Ovary (tissue), 9 donors: Measurements from ENCODE around the gene LTB4R2. TPM values are rescaled to one million over a fixed set of nuclear protein-coding genes. Genes with fewer than 3 reads are reported as not detected.
"Not testable (repeated sequence)": the region's sequence is repeated elsewhere in the genome, so short reads cannot be mapped to it uniquely, and the experiment has no call there.

Source experiments
- DNase-seq, 5 donors: peaks; one replicate each; pipeline ENCODE4 v3.0.0-alpha.2; 2019 to 2020
- H3K27ac ChIP-seq, 2 donors: fragments of 200-600 bp; one replicate each; pipeline versions ENCODE4 v1.5.1 to v1.8.0; 2019 to 2022
- H3K27me3 ChIP-seq: fragments of 200-600 bp; one replicate; pipeline ENCODE4 v1.8.0; 2022
- H3K36me3 ChIP-seq: fragments of 200-600 bp; sonication (generic); one replicate; pipeline ENCODE4 v1.5.1; 2019
- H3K4me1 ChIP-seq: one replicate; pipeline ENCODE4 v1.8.1; 2013; ENCODE audit warnings: mild to moderate bottlenecking, moderate library complexity; ENCODE audit not compliant: insufficient read depth
- H3K4me3 ChIP-seq: fragments of 200-600 bp; sonication (generic); one replicate; pipeline ENCODE4 v1.5.1; 2017
- H3K9me3 ChIP-seq, 2 donors: fragments of 200-600 bp in 1 of 2; sonication (generic) in 1 of 2; one replicate each; pipeline versions ENCODE4 v1.5.1 to v1.8.1; 2013 to 2019; ENCODE audit warnings: mild to moderate bottlenecking in 1 of 2, moderate library complexity in 1 of 2
- CTCF ChIP-seq, 3 donors: fragments of 450-650 bp in 2 of 3; fragments of 200-600 bp in 1 of 3; IDR thresholded peaks; one replicate each; pipeline versions ENCODE4 v1.5.1 to v1.8.0; 2016 to 2022; ENCODE audit warnings: antibody characterized with exemption in 3 of 3, mild to moderate bottlenecking in 1 of 3
- EP300 ChIP-seq: sonication (generic); formaldehyde crosslinking; IDR thresholded peaks from one replicate; pipeline ENCODE4 v1.6.1; 2017; ENCODE audit warnings: antibody characterized with exemption
- POLR2A ChIP-seq: fragments of 450-650 bp; IDR thresholded peaks from one replicate; pipeline ENCODE4 v1.6.1; 2017; ENCODE audit warnings: antibody characterized with exemption, mild to moderate bottlenecking, moderate library complexity
- WGBS, 3 donors: extraction: QIAGEN DNeasy Blood & Tissue Kit in 1 of 3; methylation state at CpG; one replicate each; pipeline versions ENCODE4 v1.1.5 to v1.1.7; 2013 to 2017; 5-methylcytosine and 5-hydroxymethylcytosine counted together
- intact Hi-C, 4 donors: fragments of 100-400 bp; cut with DNase I; formaldehyde crosslinking; loops; one replicate each; pipeline versions ENCODE4 v1.11.0 to v1.15.1; 2022 to 2023
- polyA plus RNA-seq, 2 donors: library from polyadenylated mRNA; stranded (reverse); fragments of 200-250 nt in 1 of 2; fragments of 350-450 nt in 1 of 2; fragmentation: Illumina TruSeq in 1 of 2; extraction: RNeasy Lipid Tissue Mini Kit (QIAGEN cat#74804) in 1 of 2; gene quantifications; one replicate each; pipeline ENCODE4 v1.2.3, GENCODE V29; 2013 to 2014
- total RNA-seq, 7 donors: library from RNA; depleted of rRNA in 2 of 7; stranded (reverse); fragments of >200 nt in 2 of 7; fragmentation: NEBNext Ultra II Directional in 3 of 7; extraction: Animal tissue kit (Norgen Biotek cat#: 25700) in 3 of 7; gene quantifications; one replicate each; pipeline versions ENCODE4 v1.1.0 to v1.2.4, GENCODE V29; 2016 to 2023
- donor health status: DM: no; HTN: no; CAD: no; lungs with moderate emphysema.
- donor health status: DM: no; HTN: no; CAD: no.
- donor health status: Bipolar disorder and iron deficiency.
- donor health status: DM: yes; HTN: yes; CAD: no.
- donor health status: DM: no; HTN: no; CAD: no.
- donor health status: DM: yes; HTN: yes; CAD: no.

Gene LTB4R2
- total and polyA plus RNA-seq, 9 donors, result 0.85 to 10.1 (median 5.0) TPM

GRCh38 chr14:24347134-24347533 lies 37.2 kb downstream of the LTB4R2 start:
- Histone ChIP-seq H3K4me1 (no peaks in the 10 kb centered on the region), H3K36me3 (no peaks in the 10 kb centered on the region), H3K27ac (no peak overlapping the region), H3K4me3 (no peak overlapping the region), H3K9me3 (no peaks in the 10 kb centered on the region), H3K27me3 (no peaks in the 10 kb centered on the region)
- 47 to 70% (median 57%) methylated on average over 1 of the region's 1 CpG for WGBS, 3 donors
- TF ChIP-seq POLR2A (no peak), EP300 (no peak), CTCF (IDR thresholded peaks at IDR 0.05) (no peak)
- intact Hi-C loops, result no loop called here
- no peak for DNase-seq

GRCh38 chr14:24348186-24348585 lies 38.2 kb downstream of the LTB4R2 start:
- intact Hi-C loops, result no loop called here
- Histone ChIP-seq H3K27ac (no peak overlapping the region), H3K27me3 (no peaks in the 10 kb centered on the region), H3K4me3 (no peak overlapping the region), H3K9me3 (no peaks in the 10 kb centered on the region), H3K4me1 (no peaks in the 10 kb centered on the region), H3K36me3 (no peaks in the 10 kb centered on the region)
- no peak for DNase-seq
- TF ChIP-seq POLR2A (no peak), CTCF (IDR thresholded peaks at IDR 0.05) (no peak), EP300 (no peak)
- 93 to 98% (median 94%) methylated on average over 2 of the region's 2 CpGs for WGBS, 3 donors

DNA sequence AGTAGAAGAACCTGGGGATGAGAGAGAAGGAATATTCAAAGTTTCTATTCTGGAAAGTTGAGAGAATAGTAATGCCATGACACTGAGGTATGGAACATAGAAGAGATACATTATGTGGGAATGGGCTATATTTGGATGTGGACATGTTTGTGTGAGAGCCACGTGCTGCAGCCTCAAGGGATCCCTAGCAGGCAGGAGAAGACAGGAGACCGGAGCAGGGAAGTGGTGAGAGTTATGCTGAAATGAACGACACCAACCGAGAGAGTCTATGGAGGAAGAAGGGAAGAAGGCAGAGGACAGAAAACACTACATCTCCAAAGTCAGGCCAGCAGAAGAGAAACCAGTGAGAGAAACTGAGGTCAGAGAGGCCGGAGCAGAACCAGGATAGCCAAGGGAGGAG lies 39.8 kb downstream of the LTB4R2 start:
- H3K4me3 ChIP-seq, result no peak overlapping the region
- intact Hi-C loops, result no loop called here

DNA sequence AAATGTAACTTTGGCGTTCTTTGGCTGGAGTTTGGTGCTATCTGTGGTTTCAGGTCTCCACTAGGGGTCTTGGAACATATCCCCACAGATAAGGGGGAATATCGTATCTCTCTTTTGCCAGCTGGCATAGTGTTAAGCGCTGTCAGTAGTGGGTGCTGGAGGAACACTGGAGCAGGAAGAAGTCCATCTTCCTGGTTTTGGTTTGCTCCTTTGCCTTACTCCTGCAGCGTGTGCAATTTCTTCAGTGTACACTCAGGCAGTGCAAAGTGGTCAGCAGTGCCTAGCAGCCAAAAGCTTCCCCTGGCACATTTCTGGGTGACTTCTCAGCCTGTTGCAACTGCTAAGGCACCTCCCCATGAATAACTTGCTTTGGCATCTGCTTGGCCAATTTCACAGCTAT lies 41.6 kb downstream of the LTB4R2 start:
- H3K36me3 ChIP-seq, result no peaks in the 10 kb centered on the region
- intact Hi-C loops, result no loop called here
- no peaks in the 10 kb centered on the region for H3K27me3 ChIP-seq
- H3K4me1 ChIP-seq, result no peaks in the 10 kb centered on the region
- no peak for DNase-seq
- no peak overlapping the region for H3K4me3 ChIP-seq
- WGBS, 3 donors, result 0 to 8% (median 4%) methylated on average over 4 of the region's 4 CpGs
- H3K9me3 ChIP-seq, result no peaks in the 10 kb centered on the region
- H3K27ac ChIP-seq, result no peak overlapping the region
- TF ChIP-seq POLR2A, result no peak
- no peak for TF ChIP-seq EP300
- no peak for TF ChIP-seq CTCF (IDR thresholded peaks at IDR 0.05)

More for the DNA sequence above, 39.8 kb downstream of the LTB4R2 start:
- no peaks in the 10 kb centered on the region for H3K27me3 ChIP-seq
- H3K9me3 ChIP-seq, result no peaks in the 10 kb centered on the region
- H3K36me3 ChIP-seq, result no peaks in the 10 kb centered on the region
- no peaks in the 10 kb centered on the region for H3K4me1 ChIP-seq
- TF ChIP-seq EP300, result no peak
- TF ChIP-seq POLR2A, result no peak
- DNase-seq, result no peak
- H3K27ac ChIP-seq, result no peak overlapping the region
- 62 to 78% (median 73%) methylated on average over 5 of the region's 5 CpGs for WGBS, 3 donors

DNA sequence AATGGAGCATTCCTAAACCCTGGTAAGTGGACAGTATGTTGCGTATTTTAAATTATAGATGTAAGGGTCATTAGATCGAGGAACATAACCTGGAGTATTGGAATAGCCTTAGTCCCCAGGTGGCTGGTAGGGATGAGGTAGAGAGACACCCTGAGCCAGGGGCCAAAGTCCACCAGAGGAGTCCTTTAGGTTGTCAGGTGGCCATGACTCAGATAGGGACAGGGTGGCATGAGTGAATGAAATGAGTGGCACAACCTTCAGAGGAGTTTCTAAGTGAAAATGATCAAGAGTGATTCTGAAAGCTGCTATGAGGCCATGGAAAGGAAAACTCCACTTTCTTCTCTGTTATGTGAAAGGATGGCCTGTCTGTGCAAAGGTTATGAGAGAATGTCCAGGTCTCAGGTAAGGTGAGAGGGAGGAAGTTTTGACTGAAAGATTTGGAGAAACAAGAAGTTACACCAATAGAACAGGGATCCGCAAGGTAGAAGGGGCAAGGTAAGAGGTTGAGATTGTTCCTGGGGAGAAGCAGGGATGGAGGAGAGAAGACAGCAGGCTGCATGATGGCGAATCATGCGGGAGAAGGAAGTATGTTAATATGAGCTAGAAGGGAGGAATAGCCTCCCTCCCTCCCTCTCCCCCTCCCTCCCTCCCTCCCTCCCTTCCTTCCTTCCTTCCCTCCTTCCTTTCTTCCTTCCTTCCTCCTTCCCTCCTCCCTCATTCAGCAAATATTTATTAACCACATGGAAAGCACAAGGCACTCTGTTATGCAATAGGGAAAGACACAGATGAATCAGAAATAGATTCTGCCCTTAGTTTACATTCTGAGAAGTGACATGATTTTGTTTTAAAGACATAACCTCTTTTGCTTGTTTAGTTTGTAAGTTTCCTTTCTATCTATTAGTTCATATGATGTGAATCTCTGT lies 43.9 kb downstream of the LTB4R2 start:
- Histone ChIP-seq H3K4me1 (no peaks in the 10 kb centered on the region), H3K9me3 (no peaks in the 10 kb centered on the region), H3K4me3 (no peak overlapping the region), H3K27me3 (no peaks in the 10 kb centered on the region), H3K27ac (no peak overlapping the region), H3K36me3 (no peaks in the 10 kb centered on the region)
- WGBS, 3 donors, result 54 to 74% (median 72%) methylated on average over 5 of the region's 5 CpGs
- TF ChIP-seq CTCF (IDR thresholded peaks at IDR 0.05) (no peak), EP300 (no peak), POLR2A (no peak)
- DNase-seq, result no peak
- intact Hi-C loops, result no loop called here

DNA sequence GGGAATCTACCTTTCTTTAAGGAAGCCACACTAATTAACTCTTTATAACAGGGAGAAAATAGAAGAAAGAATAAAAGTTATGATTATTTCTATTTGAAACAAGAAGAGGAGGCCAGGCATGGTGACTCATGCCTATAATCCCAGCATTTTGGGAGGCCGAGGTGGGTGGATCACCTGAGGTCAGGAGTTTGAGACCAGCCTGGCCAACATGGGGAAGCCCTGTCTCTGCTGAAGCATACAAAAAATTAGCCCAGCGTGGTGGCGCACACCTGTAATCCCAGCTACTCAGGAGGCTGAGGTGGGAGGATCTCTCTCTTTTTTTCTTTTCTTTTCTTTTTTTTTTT lies 44.5 kb downstream of the LTB4R2 start:
- H3K27me3 ChIP-seq, H3K4me1 ChIP-seq, DNase-seq, H3K9me3 ChIP-seq, H3K27ac ChIP-seq, intact Hi-C loops, H3K36me3 ChIP-seq, H3K4me3 ChIP-seq: not testable (repeated sequence)
- WGBS, 3 donors, result 67 to 71% (median 70%) methylated on average over 3 of the region's 3 CpGs
